NCI-H82 treated with DMSO at 0.1 percent for 48 hours (cell line): ENCODE measurements around the gene OVCA2.

Source experiments
- DNase-seq: peaks from one replicate; lab custom pipeline; 2025; ENCODE audit not compliant: unreplicated experiment; lab: John Stamatoyannopoulos, UW

OVCA2 gene

DNA sequence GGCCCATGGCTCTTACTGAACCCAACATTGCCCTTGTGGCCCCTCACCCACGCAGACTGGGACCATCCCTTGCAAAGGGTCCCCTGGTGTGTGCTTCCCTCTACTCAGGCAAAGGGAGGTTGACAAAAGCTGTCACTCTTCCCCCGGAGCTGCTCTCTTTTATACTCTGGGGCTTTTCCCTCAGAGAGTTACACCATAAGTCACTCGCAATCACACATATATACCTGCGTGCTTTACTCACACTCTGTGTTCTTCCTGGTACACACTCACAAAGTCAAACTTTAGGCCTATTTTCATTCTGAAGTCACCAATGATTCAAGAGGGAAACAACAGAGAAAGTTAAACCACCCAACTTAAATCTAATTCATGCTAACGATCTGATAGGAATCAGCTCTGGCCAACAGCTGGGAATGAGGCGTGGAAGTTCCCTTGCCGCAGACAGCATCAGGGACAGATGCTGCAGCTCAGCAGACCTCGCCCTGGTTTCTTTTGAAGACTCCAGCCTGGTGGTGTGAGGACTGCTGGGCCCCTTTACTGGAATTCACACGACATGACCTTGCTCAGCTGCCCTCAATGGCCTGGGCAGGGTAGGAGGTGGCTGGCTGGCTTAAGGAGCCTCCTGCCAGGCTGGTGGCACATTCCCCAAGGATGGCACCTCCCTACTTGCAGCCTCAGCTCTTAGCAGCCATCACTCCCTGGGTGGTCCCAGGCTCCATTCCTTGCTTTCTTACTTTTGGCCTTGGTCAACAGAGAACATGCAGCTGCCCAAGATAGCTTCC lies 40.4 kb downstream of the OVCA2 start:
- no peak for DNase-seq

- no peak for DNase-seq
These were observed 41.8 kb downstream of the OVCA2 start for GRCh38 chr17:2083613-2084035.

DNA sequence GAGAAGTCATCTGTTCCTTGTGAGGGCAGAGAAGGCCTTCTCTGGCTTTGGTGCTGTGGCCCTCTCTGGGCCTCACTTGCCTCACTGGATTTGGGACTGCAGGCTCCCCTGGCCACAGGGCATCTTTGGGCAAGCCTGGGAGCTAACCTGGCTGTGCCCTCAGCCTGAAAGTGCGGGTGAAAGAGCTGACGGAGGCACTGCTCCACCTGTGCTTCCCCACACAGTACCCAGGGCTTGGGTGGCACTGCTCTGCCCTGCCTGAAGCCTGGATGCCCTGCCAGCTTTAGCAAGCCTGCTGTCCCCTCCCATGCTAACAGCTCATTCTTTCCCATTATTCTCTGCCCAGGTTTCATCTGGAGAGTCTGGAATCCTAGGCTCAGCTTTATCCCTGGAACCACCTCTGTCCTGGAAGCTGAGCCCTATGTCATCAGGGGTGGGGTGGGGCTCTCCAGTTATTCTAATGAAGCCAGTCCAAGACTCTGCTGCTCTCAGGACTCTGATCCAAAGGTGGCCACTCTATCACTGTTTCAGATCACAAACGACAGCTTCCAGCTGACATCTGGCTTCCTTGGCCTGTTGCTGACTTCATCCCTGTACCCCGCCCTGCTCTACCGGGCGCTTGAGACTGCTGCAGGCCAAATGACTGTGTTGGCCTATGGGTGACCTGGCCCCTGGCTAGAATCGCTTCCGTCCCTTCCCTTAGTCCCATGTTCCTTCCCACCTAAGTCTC lies 42.4 kb downstream of the OVCA2 start:
- no peak for DNase-seq

DNA sequence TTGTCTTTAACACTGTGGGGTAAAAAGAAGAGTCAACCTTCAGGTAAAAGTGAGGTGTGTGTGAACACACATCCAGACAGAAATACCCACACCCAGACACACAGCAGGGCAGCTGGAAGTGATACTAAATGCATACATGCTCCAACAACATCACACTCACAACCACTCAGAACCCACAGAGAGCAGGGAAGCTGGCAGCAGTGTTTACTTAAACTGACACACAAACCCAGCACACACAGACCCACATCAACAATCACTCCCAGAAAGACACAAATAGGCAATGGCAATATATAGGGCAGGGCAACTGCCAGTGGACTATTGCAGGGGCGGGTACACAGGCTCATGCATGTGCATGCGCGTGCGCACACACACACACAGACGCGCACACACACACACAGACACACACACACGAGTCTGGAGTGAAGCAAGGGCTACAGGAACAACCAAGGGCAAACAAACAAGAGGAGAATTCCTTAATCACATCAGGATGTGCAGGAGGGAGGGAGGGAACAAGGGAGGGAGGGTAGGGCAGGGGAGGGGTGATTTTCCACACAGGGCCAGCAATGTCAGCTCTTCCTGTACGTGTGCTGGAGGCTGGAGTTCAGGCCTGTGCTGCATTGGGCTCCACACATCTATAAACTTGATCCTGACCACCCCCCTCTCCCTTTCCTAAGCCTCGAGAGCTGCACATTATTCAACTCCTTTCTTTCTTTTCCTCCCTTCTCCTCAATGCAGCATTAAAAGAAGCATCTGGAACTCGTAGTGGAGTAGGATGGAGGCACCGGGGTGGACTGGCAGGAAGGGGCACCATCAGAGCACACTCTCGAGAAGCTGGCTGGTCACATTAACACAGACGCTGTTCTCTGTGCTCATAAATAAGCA lies 43.2 kb downstream of the OVCA2 start:
- DNase-seq: no peak

DNA sequence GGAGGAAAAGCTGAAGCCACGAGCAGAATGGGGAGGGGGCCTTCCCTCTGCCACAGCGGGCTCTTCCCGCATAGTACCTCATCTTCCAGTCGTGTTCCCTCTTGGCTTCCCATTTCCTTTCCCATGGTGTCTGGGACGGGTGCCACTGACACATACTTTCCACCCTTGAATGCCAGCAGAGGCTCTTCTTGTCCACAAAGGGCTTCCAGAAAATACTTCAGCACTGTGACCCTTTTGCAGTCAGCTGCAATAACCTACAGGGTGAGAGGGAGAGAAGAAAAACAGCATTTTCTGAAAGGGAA lies 43.8 kb downstream of the OVCA2 start:
- no peak for DNase-seq

GRCh38 chr17:2086306-2086705 lies 44.5 kb downstream of the OVCA2 start:
- no peak for DNase-seq

GRCh38 chr17:2087597-2088211 lies 45.9 kb downstream of the OVCA2 start:
- DNase-seq: no peak

GRCh38 chr17:2089021-2089422 lies 47.2 kb downstream of the OVCA2 start:
- DNase-seq: no peak

DNA sequence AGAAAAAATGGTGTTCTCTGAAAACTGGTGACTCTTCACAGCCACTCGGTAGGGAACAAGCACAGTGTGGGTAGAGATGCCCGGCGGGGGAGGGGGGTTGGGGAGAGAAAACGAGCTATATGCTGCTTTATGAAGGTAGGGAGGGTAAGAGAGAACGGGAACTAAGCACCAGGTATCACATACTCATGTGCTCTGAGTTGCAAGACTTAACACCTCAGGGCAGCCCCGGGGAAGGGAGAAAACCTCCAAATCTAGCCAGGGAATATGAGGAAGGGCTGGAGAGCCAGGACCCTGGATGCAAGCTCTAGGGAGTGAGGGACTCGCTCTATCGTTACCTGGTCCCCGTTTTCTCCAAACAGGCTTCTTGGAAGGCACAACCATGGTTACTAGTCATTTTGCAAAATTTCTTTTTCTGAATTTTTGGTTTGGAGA lies 48.4 kb downstream of the OVCA2 start:
- DNase-seq: no peak

DNA sequence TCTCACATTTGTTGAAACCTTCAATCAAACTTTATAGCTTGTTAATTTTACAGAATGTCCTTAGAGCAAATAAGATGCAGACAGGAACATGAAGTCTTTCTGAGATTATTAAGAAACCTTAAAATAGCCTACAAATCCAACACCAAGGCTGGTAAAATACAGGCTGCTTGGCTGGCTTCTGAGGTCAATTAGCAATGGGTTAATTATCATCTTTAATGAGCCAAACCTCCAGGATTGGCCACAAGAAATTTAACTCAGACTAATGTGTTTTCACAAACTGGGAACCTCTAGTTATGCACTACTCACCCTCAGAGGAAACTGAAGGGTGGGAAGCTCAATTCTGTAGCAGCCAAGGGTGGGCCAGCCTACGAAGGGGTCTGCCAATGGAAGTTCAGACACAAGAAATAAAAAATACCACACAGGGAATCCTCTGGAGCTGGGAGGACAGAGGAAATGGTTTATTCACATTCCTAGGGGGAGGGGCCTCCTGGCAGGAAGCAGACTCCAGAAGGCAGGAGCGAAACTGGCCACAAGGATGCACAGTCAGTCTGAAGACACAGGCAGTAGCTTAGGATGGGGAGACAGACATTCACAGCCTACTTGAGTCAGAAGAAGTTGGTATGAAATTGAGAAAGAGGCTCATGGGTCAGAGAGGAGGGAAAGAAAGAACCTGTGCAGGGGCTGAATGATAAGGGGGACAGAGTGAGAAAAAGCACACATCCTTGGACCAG lies 49.1 kb downstream of the OVCA2 start:
- DNase-seq: no peak

GRCh38 chr17:2092253-2092652 lies 50.4 kb downstream of the OVCA2 start:
- no peak for DNase-seq
